Measurements from ENCODE around the gene MAMLD1. TPM values are rescaled to one million over a fixed set of nuclear protein-coding genes. Genes with fewer than 3 reads are reported as not detected.

MAMLD1 gene
- total and polyA plus RNA-seq, 5 donors from 2014 or later: 0.14 to 1.7 (median 0.45) TPM

DNA sequence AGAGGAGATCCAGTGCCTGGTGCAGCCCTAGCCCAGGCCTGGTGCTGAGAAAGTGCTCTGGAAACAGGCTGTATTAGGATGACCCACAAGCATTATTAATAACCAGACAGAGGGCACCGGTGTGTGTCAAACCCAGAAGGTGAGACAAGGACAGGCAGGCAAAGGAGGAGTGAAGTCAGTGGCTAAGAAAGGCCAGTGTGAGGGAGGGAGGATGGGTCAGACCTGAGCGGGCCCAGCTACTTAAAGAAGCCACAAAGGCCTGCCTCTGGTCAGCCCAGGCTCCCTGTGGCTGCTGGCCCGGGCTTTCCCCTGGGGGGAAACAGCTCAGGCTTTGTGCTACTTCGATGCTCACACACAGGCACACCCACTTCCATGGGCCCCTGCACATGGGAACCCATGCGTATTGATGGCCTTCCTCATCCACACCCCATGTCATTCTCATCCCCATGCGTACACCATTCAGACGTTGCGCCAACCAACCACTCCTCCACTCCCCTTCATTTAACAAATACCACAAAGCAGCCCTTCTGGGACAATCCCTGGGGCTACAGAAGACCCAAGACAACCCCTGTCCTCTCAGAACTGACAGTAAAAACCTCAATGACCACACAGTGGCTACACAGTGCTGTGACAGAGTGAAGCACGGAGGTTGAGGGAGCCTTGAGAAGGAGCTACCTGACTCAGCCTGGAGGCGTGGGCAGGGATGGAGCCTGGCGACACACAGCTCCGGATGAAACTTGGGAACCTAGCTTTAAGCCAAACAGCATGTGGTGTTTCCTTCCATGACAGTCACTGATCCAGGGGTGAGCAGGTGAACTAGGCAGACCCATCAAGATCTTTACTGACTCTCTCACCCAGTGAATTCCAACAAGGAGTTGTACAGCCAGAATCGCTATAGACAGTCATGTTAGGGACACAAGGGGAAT lies 180.4 kb downstream of the MAMLD1 start:
- H3K27ac ChIP-seq (ENCODE audit: insufficient read depth, low read length, poor library complexity, severe bottlenecking): no peak overlapping the region
- no peak for DNase-seq
- peaks cover 0 to 1% (median 0%) of the 10 kb centered on the region in 7 donors for H3K9me3 Mint-ChIP-seq
- no peak overlapping the region for H3K4me3 ChIP-seq (ENCODE audit: low read depth, low read length)
- no peaks in the 10 kb centered on the region for H3K36me3 Mint-ChIP-seq
- no peaks in the 10 kb centered on the region for H3K36me3 ChIP-seq (ENCODE audit: control insufficient read depth, insufficient read depth, low read length)
- peaks cover 5 to 21% (median 7%) of the 10 kb centered on the region in 4 donors for H3K4me1 Mint-ChIP-seq
- H3K9me3 ChIP-seq (ENCODE audit: control insufficient read depth in 2 of 2, low read length in 2 of 2): no peaks in the 10 kb centered on the region
- no peaks in the 10 kb centered on the region for H3K27me3 Mint-ChIP-seq
- H3K27me3 ChIP-seq (ENCODE audit: control insufficient read depth, insufficient read depth, low read length): no peaks in the 10 kb centered on the region
- no peak overlapping the region for H3K4me3 Mint-ChIP-seq
- peak overlapping the region in 1 of 3 donors; percentile 11 for H3K27ac Mint-ChIP-seq
- no peak for ATAC-seq (ENCODE audit: low read depth in 2 of 2)
- H3K4me1 ChIP-seq (ENCODE audit: control insufficient read depth, insufficient read depth, low read length, poor library complexity, severe bottlenecking): peaks cover 12% of the 10 kb centered on the region

DNA sequence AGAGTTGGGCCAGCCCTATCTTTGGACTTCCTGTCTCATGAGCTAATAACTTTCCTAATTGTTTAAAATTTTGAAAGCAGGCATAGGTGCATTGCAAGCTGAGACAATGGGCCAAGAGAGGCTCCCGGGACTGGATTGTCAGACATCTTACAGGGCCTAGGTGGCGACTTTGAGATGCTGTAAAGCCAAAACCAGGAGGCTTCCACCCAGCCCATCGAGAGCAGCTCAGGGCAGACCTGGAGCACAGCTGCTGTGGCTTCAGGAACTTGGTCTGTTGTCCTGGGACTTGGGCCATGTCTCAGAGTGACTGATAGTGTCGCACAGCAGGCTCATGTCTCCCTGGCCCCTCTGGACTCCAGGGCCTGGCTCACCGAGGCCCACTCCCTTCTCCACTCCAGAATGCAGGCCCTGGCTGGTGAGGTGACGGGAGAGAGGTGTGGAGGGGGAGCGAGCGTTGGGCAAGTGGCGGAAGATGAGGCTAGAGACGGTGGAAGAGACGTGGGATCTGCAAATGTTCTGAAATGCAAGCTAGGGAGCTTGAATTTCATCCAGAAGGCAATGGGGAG lies 181.2 kb downstream of the MAMLD1 start:
- Histone ChIP-seq H3K36me3 (ENCODE audit: control insufficient read depth, insufficient read depth, low read length) (no peaks in the 10 kb centered on the region), H3K4me1 (ENCODE audit: control insufficient read depth, insufficient read depth, low read length, poor library complexity, severe bottlenecking) (peaks cover 12% of the 10 kb centered on the region), H3K27me3 (ENCODE audit: control insufficient read depth, insufficient read depth, low read length) (no peaks in the 10 kb centered on the region), H3K4me3 (ENCODE audit: low read depth, low read length) (no peak overlapping the region), H3K9me3 (ENCODE audit: control insufficient read depth in 2 of 2, low read length in 2 of 2) (no peaks in the 10 kb centered on the region), H3K27ac (ENCODE audit: insufficient read depth, low read length, poor library complexity, severe bottlenecking) (no peak overlapping the region)
- ATAC-seq (ENCODE audit: low read depth in 2 of 2) (no peak), DNase-seq (peak in 1 of 3 donors; percentile 19)
- Mint-ChIP-seq H3K27me3 (no peaks in the 10 kb centered on the region), H3K9me3 (peaks cover 0 to 1% (median 0%) of the 10 kb centered on the region in 7 donors), H3K4me3 (no peak overlapping the region), H3K27ac (peak overlapping the region in 1 of 3 donors; percentile 90), H3K4me1 (peaks cover 5 to 27% (median 7%) of the 10 kb centered on the region in 4 donors), H3K36me3 (no peaks in the 10 kb centered on the region)

DNA sequence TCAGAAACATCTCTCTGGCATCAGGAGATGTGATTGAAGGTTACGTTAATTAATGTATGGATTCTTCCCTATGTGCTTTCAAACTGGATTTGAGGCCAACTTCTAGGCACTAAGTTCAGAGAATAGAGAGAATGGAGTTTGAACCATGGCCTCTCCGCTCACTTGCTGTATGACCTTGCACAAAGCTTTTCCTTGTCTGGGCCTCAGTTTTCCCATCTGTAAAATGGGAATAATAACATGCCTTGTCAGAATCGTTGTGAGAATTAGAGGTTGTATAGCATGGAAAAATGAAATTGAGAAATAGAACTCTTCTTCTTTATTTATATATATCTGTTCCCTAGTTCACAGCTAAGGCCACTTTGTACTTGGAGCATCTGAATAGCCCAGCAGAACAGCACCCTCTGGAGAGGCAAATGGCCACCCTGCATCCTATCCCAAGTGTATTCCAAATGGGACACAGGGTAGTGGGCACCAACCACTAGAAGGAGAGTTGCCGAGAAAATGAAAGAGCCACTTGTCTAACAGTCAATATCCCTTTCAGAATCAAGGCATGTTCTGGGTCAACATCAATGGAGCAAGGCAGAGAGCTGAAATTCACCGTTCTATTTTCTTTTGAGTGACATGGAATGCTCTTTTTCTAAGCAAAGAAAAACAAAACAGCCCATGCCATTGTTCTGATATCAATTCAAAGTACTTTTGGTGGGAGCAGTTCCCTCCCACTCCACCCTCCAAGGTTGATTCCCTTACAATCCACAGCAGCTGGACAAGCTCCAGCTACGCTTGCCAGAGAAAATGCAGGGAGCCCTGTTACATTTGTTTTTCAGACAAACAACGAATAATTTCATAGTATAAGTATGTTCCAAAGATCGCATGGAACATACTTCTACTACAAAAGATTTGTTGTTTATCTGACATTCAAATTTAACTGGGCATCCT lies 182.0 kb downstream of the MAMLD1 start:
- no peaks in the 10 kb centered on the region for H3K36me3 ChIP-seq (ENCODE audit: control insufficient read depth, insufficient read depth, low read length)
- peaks cover 12% of the 10 kb centered on the region for H3K4me1 ChIP-seq (ENCODE audit: control insufficient read depth, insufficient read depth, low read length, poor library complexity, severe bottlenecking)
- Mint-ChIP-seq H3K9me3 (peaks cover 0 to 1% (median 0%) of the 10 kb centered on the region in 7 donors), H3K36me3 (no peaks in the 10 kb centered on the region), H3K27me3 (no peaks in the 10 kb centered on the region), H3K4me1 (peaks cover 5 to 27% (median 7%) of the 10 kb centered on the region in 4 donors), H3K4me3 (peak overlapping the region in 1 of 4 donors; percentile 32), H3K27ac (no peak overlapping the region)
- ATAC-seq (ENCODE audit: low read depth in 2 of 2) (no peak), DNase-seq (no peak)
- H3K27ac ChIP-seq (ENCODE audit: insufficient read depth, low read length, poor library complexity, severe bottlenecking): no peak overlapping the region
- H3K9me3 ChIP-seq (ENCODE audit: control insufficient read depth in 2 of 2, low read length in 2 of 2): no peaks in the 10 kb centered on the region
- no peaks in the 10 kb centered on the region for H3K27me3 ChIP-seq (ENCODE audit: control insufficient read depth, insufficient read depth, low read length)
- no peak overlapping the region for H3K4me3 ChIP-seq (ENCODE audit: low read depth, low read length)

DNA sequence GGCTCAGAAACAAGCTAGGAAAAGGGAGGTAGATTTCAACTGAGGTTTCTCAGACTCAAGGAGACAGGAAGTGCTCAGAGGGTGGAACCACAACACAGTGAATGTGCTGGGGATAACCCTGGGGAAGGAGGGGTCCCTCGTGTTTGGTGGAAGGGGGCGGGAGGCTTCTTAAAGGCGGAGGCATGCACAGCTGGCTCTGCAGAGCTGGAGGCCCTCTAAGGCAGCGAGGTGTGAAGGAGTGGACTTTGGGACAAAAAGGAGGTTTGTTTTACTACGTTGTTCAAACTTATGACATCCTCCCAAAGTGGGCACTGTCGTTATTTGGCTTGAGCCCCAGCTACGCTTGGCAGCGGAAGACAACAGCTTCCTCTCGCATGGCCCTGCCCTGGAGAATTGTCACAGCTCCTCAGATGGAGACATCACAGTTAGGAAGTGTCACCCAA lies 183.6 kb downstream of the MAMLD1 start:
- Histone ChIP-seq H3K9me3 (ENCODE audit: control insufficient read depth in 2 of 2, low read length in 2 of 2) (no peaks in the 10 kb centered on the region), H3K4me1 (ENCODE audit: control insufficient read depth, insufficient read depth, low read length, poor library complexity, severe bottlenecking) (peaks cover 12% of the 10 kb centered on the region), H3K36me3 (ENCODE audit: control insufficient read depth, insufficient read depth, low read length) (no peaks in the 10 kb centered on the region), H3K27me3 (ENCODE audit: control insufficient read depth, insufficient read depth, low read length) (no peaks in the 10 kb centered on the region), H3K4me3 (ENCODE audit: low read depth, low read length) (peak overlapping the region; percentile 1), H3K27ac (ENCODE audit: insufficient read depth, low read length, poor library complexity, severe bottlenecking) (no peak overlapping the region)
- Mint-ChIP-seq H3K27ac (peak overlapping the region in 2 of 3 donors; percentile 49 to 83), H3K27me3 (no peaks in the 10 kb centered on the region), H3K4me3 (peak overlapping the region; percentile 75 to 82 (median 80)), H3K4me1 (peaks cover 5 to 27% (median 7%) of the 10 kb centered on the region in 4 donors), H3K36me3 (no peaks in the 10 kb centered on the region), H3K9me3 (no peaks in the 10 kb centered on the region)
- ATAC-seq (ENCODE audit: low read depth in 2 of 2) (peak; percentile 57 to 66), DNase-seq (peak in 2 of 3 donors; percentile 22 to 52)

DNA sequence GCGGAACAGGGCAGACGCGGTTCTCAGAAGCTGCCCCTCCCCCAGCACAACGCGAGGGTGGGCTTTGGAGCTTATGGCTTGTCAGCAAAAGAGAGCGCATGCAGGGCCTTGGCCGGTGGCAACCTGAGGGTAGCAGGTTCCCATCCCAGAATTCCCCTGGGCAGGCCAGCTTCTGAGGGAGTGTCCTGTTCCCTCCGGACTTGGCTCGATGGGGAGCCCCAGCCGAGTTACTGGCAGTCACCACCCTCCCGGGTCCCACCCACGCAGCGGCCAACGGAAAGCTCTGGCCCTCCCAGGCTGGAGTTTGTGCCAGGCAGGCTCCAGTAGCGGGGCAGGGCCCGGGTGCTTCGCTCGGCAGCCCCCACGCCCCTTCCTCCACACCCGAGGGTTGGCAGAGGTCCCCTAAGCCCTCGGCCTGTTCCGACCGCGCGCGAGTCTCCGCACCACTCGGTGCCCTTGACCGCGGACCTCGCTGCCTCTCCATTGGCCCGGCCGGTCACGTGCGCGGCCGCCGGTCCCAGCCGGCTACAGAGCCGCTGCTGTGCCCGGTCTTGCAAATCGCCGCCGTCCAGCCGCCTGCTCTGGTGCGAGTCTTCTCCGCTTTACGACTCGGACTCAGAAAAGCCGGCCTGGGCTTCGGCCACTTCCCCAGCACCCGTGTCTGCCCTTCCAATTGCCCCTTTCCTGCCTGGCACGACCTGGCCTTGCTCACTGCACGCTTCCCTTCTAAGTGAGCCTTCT lies 184.4 kb downstream of the MAMLD1 start:
- no peaks in the 10 kb centered on the region for H3K27me3 Mint-ChIP-seq
- Histone ChIP-seq H3K4me1 (ENCODE audit: control insufficient read depth, insufficient read depth, low read length, poor library complexity, severe bottlenecking) (peaks cover 12% of the 10 kb centered on the region), H3K27ac (ENCODE audit: insufficient read depth, low read length, poor library complexity, severe bottlenecking) (no peak overlapping the region), H3K9me3 (ENCODE audit: control insufficient read depth in 2 of 2, low read length in 2 of 2) (no peaks in the 10 kb centered on the region), H3K4me3 (ENCODE audit: low read depth, low read length) (peak overlapping the region; percentile 32), H3K27me3 (ENCODE audit: control insufficient read depth, insufficient read depth, low read length) (no peaks in the 10 kb centered on the region), H3K36me3 (ENCODE audit: control insufficient read depth, insufficient read depth, low read length) (no peaks in the 10 kb centered on the region)
- no peaks in the 10 kb centered on the region for H3K36me3 Mint-ChIP-seq
- H3K9me3 Mint-ChIP-seq: no peaks in the 10 kb centered on the region
- DNase-seq (peak in 1 of 3 donors; percentile 6), ATAC-seq (ENCODE audit: low read depth in 2 of 2) (peak; percentile 18 to 29)
- H3K4me3 Mint-ChIP-seq: peak overlapping the region in 3 of 4 donors; percentile 41 to 84 (median 84)
- peaks cover 5 to 27% (median 7%) of the 10 kb centered on the region in 4 donors for H3K4me1 Mint-ChIP-seq
- peak overlapping the region in 2 of 3 donors; percentile 78 to 83 for H3K27ac Mint-ChIP-seq

DNA sequence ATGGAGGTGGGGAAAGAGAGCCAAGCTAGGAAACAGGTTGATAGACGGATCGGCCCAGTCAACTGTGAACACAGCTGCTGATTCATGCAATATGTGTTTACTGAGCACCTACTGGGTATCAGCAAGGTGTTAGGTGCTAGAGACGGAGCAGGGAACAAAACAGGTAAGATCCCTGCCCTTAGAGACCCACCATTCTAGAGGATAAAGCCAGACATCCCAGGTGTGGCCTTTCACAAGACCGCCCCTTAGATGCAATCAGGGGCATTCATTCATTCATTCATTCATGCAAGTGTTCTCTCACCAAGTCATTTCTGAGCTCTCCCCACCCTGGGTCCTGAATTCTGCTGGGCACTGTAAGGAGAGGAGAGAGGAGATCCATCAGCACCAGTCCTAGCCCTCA lies 185.1 kb downstream of the MAMLD1 start:
- peak overlapping the region in 3 of 4 donors; percentile 41 to 84 (median 84) for H3K4me3 Mint-ChIP-seq
- H3K27ac Mint-ChIP-seq: peak overlapping the region in 1 of 3 donors; percentile 78

More for the DNA sequence above, 185.1 kb downstream of the MAMLD1 start:
- Histone ChIP-seq H3K27ac (ENCODE audit: insufficient read depth, low read length, poor library complexity, severe bottlenecking) (no peak overlapping the region), H3K36me3 (ENCODE audit: control insufficient read depth, insufficient read depth, low read length) (no peaks in the 10 kb centered on the region), H3K4me1 (ENCODE audit: control insufficient read depth, insufficient read depth, low read length, poor library complexity, severe bottlenecking) (peaks cover 12% of the 10 kb centered on the region), H3K9me3 (ENCODE audit: control insufficient read depth in 2 of 2, low read length in 2 of 2) (no peaks in the 10 kb centered on the region), H3K4me3 (ENCODE audit: low read depth, low read length) (no peak overlapping the region), H3K27me3 (ENCODE audit: control insufficient read depth, insufficient read depth, low read length) (no peaks in the 10 kb centered on the region)
- no peaks in the 10 kb centered on the region for H3K27me3 Mint-ChIP-seq
- peaks cover 5 to 27% (median 7%) of the 10 kb centered on the region in 4 donors for H3K4me1 Mint-ChIP-seq
- H3K9me3 Mint-ChIP-seq: no peaks in the 10 kb centered on the region
- DNase-seq (no peak), ATAC-seq (ENCODE audit: low read depth in 2 of 2) (no peak)
- no peaks in the 10 kb centered on the region for H3K36me3 Mint-ChIP-seq
